B cell (primary cell): Measurements from ENCODE around the gene FAT3. TPM values are rescaled to one million over a fixed set of nuclear protein-coding genes. Genes with fewer than 3 reads are reported as not detected.

Experiments
- ATAC-seq: fragments of 200-7000 bp; cut with Tn5 transposase; one replicate; pipeline ENCODE4 v1.10.0; 2021; ENCODE audit warnings: low read depth, mild to moderate bottlenecking, moderate number of reproducible peaks, moderate library complexity
- CTCF ChIA-PET: fragments of 350-600 bp; sonication (Branson Sonifier 250); formaldehyde crosslinking; loops from one replicate; lab custom pipeline; 2021; ENCODE audit warnings: antibody characterized with exemption, inconsistent platforms; lab: Charles Lee
- POLR2A ChIA-PET: fragments of 350-600 bp; sonication (Branson Sonifier 250); formaldehyde crosslinking; loops from one replicate; lab custom pipeline; 2021; ENCODE audit warnings: antibody characterized with exemption; lab: Charles Lee
- DNase-seq: peaks from one replicate; pipeline ENCODE4 v3.0.0; 2013
- H2AFZ ChIP-seq: 2 replicates; pipeline ENCODE4 v1.6.1; 2012; ENCODE audit warnings: mild to moderate bottlenecking, low read depth, low read length; ENCODE audit not compliant: insufficient read depth, poor library complexity, severe bottlenecking
- H3K27ac ChIP-seq, 2 donors: 1 replicate in 1 of 2; 2 replicates in 1 of 2; pipeline ENCODE4 v1.5.1; 2012 to 2013; ENCODE audit warnings: low read length in 2 of 2, mild to moderate bottlenecking in 2 of 2, moderate library complexity in 1 of 2
- H3K27me3 ChIP-seq, 4 experiments: fragments of 200-600 bp in 1 of 4; sonication (generic) in 1 of 4; replicated peaks in 1 of 4; 1 replicate in 2 of 4; 2 replicates in 2 of 4; pipeline versions ENCODE4 v1.6.1 to v1.7.0; 2013 to 2016; ENCODE audit warnings: low read length in 3 of 4, mild to moderate bottlenecking in 2 of 4, mixed read lengths in 1 of 4, moderate library complexity in 1 of 4; ENCODE audit not compliant: insufficient read depth in 4 of 4, control insufficient read depth in 3 of 4; ENCODE audit errors: control extremely low read depth in 1 of 4
- H3K36me3 ChIP-seq, 2 experiments: replicated peaks in 1 of 2; 1 replicate in 1 of 2; 2 replicates in 1 of 2; pipeline versions ENCODE4 v1.6.1 to v1.7.1; 2013; ENCODE audit warnings: low read length in 1 of 2; ENCODE audit not compliant: insufficient read depth in 2 of 2, control insufficient read depth in 1 of 2; ENCODE audit errors: control extremely low read depth in 1 of 2, extremely low read depth in 1 of 2
- H3K4me1 ChIP-seq, 2 donors: fragments of 200-600 bp in 1 of 2; sonication (generic) in 1 of 2; 1 replicate in 1 of 2; 2 replicates in 1 of 2; pipeline versions ENCODE4 v1.5.1 to v1.6.1; 2013 to 2017; ENCODE audit warnings: low read length in 2 of 2; ENCODE audit not compliant: control insufficient read depth in 2 of 2, insufficient read depth in 2 of 2
- H3K4me2 ChIP-seq: replicated peaks from 2 replicates; pipeline ENCODE3; 2012; ENCODE audit warnings: mild to moderate bottlenecking, low read depth, low read length; ENCODE audit not compliant: poor library complexity, severe bottlenecking
- H3K4me3 ChIP-seq, 5 experiments: fragments of 200-600 bp in 1 of 5; sonication (generic) in 1 of 5; 1 replicate in 3 of 5; 2 replicates in 2 of 5; pipeline versions ENCODE4 v1.5.1 to v1.7.0; 2011 to 2016; ENCODE audit warnings: low read length in 4 of 5, mild to moderate bottlenecking in 4 of 5, low read depth in 2 of 5, control low read depth in 1 of 5, moderate library complexity in 1 of 5; ENCODE audit not compliant: insufficient read depth in 1 of 5; ENCODE audit errors: control extremely low read depth in 1 of 5, extremely low read depth in 1 of 5
- H3K79me2 ChIP-seq: fragments of 200-600 bp; sonication (generic); one replicate; pipeline ENCODE4 v1.6.0; 2016; ENCODE audit warnings: low read length; ENCODE audit not compliant: control insufficient read depth, insufficient read depth
- H3K9ac ChIP-seq: fragments of 200-600 bp; sonication (generic); 2 replicates; pipeline ENCODE4 v1.6.1; 2017; ENCODE audit warnings: mild to moderate bottlenecking, low read length, moderate library complexity
- H3K9me3 ChIP-seq, 3 donors: one replicate each; pipeline versions ENCODE4 v1.6.1 to v1.7.1; 2013; ENCODE audit warnings: low read length in 2 of 3; ENCODE audit not compliant: control insufficient read depth in 2 of 3, insufficient read depth in 1 of 3; ENCODE audit errors: control extremely low read depth in 1 of 3
- H4K20me1 ChIP-seq: 2 replicates; pipeline ENCODE4 v1.6.0; 2012; ENCODE audit warnings: mild to moderate bottlenecking, low read length; ENCODE audit not compliant: insufficient read depth, control insufficient read depth, poor library complexity, severe bottlenecking
- H3K27ac Mint-ChIP-seq: one replicate; pipeline ENCODE4 v1.8.0; 2021; ENCODE audit warnings: mixed read lengths
- H3K27me3 Mint-ChIP-seq: one replicate; pipeline ENCODE4 v1.8.0; 2021; ENCODE audit warnings: mixed read lengths
- H3K4me1 Mint-ChIP-seq: one replicate; pipeline ENCODE4 v1.8.0; 2021; ENCODE audit warnings: mixed read lengths
- H3K4me3 Mint-ChIP-seq: one replicate; pipeline ENCODE4 v1.8.0; 2021; ENCODE audit warnings: mixed read lengths
- H3K9me3 Mint-ChIP-seq: one replicate; pipeline ENCODE4 v1.8.0; 2022; ENCODE audit warnings: mixed read lengths; ENCODE audit not compliant: insufficient read depth
- EZH2 ChIP-seq: IDR thresholded peaks from 2 replicates; pipeline ENCODE4 v1.6.1; 2012; ENCODE audit warnings: borderline replicate concordance, low read depth, mild to moderate bottlenecking, moderate library complexity, low read length; ENCODE audit not compliant: insufficient read depth, poor library complexity, severe bottlenecking
- WGBS: methylation state at CpG from one replicate; pipeline ENCODE4 v1.1.5; 2013; ENCODE audit warnings: missing lambda C conversion rate; ENCODE audit not compliant: insufficient coverage; 5-methylcytosine and 5-hydroxymethylcytosine counted together
- intact Hi-C: fragments of 100-400 bp; cut with micrococcal nuclease; formaldehyde crosslinking; loops from one replicate; pipeline ENCODE4 v1.10.0; 2022
- polyA plus RNA-seq: library from polyadenylated mRNA; depleted of rRNA; stranded (reverse); fragments of >200 nt; gene quantifications from 2 replicates; pipeline ENCODE4 v1.2.3, GENCODE V29; 2012
- total RNA-seq, 2 donors: library from RNA; stranded (reverse); fragments of 120-200 nt in 1 of 2; gene quantifications; 1 replicate in 1 of 2; 2 replicates in 1 of 2; pipeline versions ENCODE4 v1.2.3 to v1.2.4, GENCODE V29; 2013 to 2022
- TF ChIP-seq, protein P1 (sequence below): fragments of 200-600 bp; IDR thresholded peaks from one replicate; pipeline ENCODE4 v1.8.0; 2022; ENCODE audit warnings: antibody characterized with exemption, mild to moderate bottlenecking

The FAT3 gene
- total and polyA plus RNA-seq, 2 donors (not counting 1 experiment from before 2014, with no cell fraction given), result not detected

DNA sequence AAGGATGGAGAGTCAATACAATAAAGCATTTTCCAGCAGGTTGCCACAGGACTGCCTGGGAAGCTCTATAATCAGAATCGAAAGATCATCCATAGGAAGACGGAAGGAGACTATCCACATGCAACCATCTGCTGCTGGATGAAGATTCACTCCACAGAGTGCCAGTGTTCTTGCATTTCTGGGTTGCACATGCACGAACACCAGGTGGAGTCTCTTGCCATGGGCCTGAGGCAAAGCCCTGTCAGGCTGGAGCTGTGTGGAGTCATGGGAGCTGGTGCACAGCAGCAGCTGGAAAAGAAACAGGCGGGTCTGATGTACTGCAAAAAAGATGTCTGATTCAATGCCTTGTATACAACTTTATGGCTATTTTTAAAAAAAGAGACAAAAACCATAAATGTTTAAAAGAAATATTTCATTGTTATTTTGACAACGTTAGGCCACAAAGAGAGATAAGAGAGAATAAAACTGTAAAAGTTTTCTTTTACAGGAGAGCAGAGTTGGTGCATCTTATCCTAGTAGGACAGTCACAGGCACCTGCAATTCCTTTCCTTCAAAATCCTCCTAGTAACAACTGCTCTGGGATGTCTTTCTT, 12.9 kb upstream of the FAT3 start:
- CTCF ChIA-PET, result no interaction called here
- Histone ChIP-seq H3K9ac (no peak overlapping the region), H3K4me1 (no peaks in the 10 kb centered on the region), H3K36me3 (no peaks in the 10 kb centered on the region), H3K4me3 (no peak overlapping the region), H3K4me2 (no peak overlapping the region), H3K79me2 (no peaks in the 10 kb centered on the region), H2AFZ (no peak overlapping the region), H3K27me3 (no peaks in the 10 kb centered on the region), H3K27ac (no peak overlapping the region), H3K9me3 (no peaks in the 10 kb centered on the region), H4K20me1 (no peaks in the 10 kb centered on the region)
- H3K4me1 Mint-ChIP-seq, result no peaks in the 10 kb centered on the region
- DNase-seq (no peak), ATAC-seq (no peak)
- POLR2A ChIA-PET, result no interaction called here
- peaks cover 6% of the 10 kb centered on the region for H3K9me3 Mint-ChIP-seq
- no peak overlapping the region for H3K4me3 Mint-ChIP-seq
- no peaks in the 10 kb centered on the region for H3K27me3 Mint-ChIP-seq
- no peak overlapping the region for H3K27ac Mint-ChIP-seq
- TF ChIP-seq, protein P1, sequence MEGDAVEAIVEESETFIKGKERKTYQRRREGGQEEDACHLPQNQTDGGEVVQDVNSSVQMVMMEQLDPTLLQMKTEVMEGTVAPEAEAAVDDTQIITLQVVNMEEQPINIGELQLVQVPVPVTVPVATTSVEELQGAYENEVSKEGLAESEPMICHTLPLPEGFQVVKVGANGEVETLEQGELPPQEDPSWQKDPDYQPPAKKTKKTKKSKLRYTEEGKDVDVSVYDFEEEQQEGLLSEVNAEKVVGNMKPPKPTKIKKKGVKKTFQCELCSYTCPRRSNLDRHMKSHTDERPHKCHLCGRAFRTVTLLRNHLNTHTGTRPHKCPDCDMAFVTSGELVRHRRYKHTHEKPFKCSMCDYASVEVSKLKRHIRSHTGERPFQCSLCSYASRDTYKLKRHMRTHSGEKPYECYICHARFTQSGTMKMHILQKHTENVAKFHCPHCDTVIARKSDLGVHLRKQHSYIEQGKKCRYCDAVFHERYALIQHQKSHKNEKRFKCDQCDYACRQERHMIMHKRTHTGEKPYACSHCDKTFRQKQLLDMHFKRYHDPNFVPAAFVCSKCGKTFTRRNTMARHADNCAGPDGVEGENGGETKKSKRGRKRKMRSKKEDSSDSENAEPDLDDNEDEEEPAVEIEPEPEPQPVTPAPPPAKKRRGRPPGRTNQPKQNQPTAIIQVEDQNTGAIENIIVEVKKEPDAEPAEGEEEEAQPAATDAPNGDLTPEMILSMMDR, result no peak
- TF ChIP-seq EZH2, result no peak
- intact Hi-C loops, result no loop called here
- WGBS, result 83% methylated on average over 3 of the region's 5 CpGs

DNA sequence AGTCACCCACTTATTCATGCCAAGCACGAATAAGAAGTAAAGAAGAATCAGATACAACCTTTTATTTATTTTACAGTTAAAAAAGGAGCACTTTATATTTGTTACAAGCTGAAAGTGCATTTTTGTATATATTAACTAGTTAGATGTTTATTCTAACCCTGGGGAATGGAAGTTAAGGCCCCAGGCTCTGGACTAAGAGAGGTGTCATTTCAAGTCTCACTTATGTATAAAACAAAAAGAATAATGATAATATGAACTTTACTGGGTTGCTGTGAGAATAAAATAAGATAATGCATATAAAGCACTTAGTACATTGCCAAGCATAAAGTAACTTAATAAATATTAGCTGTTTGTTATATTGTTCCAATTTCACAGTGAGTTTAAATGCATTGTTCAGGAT, 12.1 kb upstream of the FAT3 start:
- Histone ChIP-seq H4K20me1 (no peaks in the 10 kb centered on the region), H2AFZ (no peak overlapping the region), H3K79me2 (no peaks in the 10 kb centered on the region), H3K27ac (no peak overlapping the region), H3K36me3 (no peaks in the 10 kb centered on the region), H3K4me2 (no peak overlapping the region), H3K9me3 (no peaks in the 10 kb centered on the region), H3K4me3 (no peak overlapping the region), H3K4me1 (no peaks in the 10 kb centered on the region), H3K9ac (no peak overlapping the region), H3K27me3 (peaks cover 0 to 3% (median 0%) of the 10 kb centered on the region in 4 experiments)
- WGBS, result no CpG with 5 or more reads among the region's 1 CpG
- no peak overlapping the region for H3K4me3 Mint-ChIP-seq
- ATAC-seq, result no peak
- DNase-seq, result no peak
- TF ChIP-seq EZH2, result no peak
- TF ChIP-seq, protein P1, result no peak
- CTCF ChIA-PET, result no interaction called here
- H3K27ac Mint-ChIP-seq, result no peak overlapping the region
- intact Hi-C loops, result no loop called here
- H3K27me3 Mint-ChIP-seq, result no peaks in the 10 kb centered on the region
- H3K9me3 Mint-ChIP-seq, result peaks cover 6% of the 10 kb centered on the region
- POLR2A ChIA-PET, result no interaction called here
- no peaks in the 10 kb centered on the region for H3K4me1 Mint-ChIP-seq
